GM21390 (cell line): ENCODE results near the gene SAMD4A.

Experiments
- ATAC-seq: cut with Tn5 transposase; IDR thresholded peaks from one replicate; pipeline ENCODE4 v1.9.1; 2021; ENCODE audit not compliant: unreplicated experiment

The SAMD4A gene

DNA sequence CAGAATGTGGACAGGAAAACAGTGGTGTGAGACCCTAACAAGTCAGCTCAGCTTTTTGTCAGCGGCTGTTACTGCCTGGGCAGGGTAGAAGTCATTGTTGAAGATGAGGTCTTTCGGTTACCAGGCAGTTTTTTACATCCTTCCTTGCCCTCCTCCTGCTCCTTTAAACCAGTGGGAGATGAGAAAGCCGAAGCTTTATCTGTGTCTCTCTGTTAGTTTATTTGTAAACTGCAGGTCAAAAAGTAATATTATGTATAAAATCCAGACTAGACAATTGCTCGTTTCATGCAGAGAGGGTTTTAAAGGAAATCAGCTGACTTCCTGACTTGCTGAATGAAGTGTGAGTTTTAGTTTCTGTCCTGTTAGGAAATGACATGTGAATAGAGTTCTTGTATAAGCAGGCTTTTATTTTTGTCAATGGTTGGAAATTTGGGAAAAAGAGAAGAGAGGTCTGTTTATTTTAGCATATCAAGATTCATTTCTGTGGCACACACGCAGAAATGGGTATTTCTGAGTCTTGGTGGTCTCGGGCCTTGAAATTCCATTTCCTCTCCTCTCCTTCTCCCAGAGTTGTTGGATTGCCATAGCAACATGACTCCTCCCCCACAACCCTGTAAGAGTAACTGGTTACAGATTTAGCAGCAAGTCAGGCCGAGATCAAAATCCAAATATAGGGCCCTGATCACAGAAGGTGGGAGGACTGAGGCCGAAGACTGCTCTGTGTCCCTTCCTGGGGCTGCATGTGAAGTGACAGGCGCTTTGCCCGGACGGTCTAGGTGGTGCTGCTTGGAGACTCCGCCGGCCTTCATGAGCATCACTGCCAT lies 60.8 kb downstream of the SAMD4A start:
- peak; percentile 79 for ATAC-seq

DNA sequence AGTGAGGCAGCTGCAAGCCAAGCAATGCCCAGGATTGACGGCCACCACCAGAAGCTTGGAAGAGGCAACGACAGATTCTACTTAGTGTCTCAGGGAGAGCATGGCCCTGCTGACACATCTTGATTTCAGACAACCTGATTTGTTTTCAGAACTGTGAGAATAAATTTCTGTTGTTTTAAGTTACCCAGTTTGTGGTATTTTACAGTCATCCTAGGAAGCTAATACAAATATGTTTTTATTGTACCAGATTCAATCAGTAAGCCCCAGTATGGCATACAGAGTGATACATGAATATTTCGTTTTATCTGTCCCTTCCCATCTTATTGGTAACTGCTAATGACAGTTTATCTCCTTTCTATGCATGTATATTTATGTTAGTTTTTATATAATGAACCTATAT lies 62.3 kb downstream of the SAMD4A start:
- ATAC-seq = no peak

DNA sequence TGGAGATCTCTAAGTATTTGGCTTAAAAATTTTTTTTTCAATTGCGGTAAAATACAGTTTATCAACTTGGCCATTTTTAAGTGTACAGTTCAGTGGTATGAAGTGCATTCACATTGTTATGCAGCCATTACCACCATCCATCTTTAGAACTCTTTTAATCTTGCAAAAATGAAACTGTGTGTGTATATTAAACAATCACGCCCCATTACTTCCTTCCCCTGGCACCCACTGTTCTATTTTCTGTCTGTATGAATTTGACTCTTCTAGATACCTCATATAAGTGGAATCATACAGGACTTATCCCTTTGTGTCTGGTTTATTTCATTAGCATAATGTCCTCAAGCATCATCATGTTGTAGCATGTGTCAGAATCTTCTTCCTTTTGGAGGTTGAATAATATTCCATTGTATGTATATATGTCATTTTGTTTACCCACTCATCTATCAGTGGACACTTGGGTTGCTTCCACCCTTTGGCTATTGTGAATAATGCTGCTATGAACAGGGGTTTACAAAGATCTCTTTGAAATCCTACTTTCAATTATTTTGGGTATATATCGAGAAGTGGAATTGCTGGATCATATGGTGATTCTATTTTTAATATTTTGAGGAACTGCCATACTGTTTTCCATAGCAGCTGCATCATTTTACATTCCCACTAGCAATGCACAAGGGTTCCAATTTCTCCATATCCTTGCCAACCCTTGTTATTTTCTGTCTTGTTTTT lies 62.9 kb downstream of the SAMD4A start:
- ATAC-seq = no peak

DNA sequence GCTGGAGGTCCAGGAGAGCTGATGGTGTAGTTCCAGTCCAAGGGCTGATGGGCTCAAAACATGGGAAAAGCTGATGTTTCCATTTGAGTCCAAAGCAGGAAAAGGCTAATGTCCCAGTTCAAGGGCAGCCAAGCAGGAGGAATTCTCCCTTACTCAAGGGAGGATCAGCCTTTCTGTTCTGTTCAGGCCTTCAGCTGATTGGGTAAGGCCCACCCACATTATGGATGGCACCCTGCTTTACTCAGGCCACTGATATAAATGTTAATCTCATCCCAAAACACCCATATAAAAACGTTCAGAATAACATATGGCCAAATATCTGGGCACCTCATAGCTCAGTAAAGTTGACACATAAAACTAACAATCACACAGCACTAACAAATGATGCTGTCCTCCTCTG lies 64.1 kb downstream of the SAMD4A start:
- no peak for ATAC-seq

DNA sequence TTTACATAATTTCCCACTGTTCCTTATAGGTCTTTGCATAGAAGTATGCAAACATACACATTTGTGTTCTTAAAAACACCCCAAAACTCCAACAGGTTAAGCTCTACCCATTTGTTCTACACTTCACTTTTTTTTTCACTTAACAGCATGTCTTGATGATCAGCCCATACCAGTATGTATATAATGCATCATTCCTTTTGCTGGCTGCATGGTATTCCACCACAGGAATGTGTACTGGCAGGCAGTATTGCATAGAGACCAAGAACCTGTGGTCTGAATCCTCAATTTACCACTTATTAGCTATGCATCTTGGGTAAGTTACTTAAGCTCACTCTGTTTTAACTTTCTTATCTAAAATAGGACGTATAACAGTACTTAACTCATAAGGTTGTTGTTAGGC lies 65.5 kb downstream of the SAMD4A start:
- ATAC-seq = no peak

DNA sequence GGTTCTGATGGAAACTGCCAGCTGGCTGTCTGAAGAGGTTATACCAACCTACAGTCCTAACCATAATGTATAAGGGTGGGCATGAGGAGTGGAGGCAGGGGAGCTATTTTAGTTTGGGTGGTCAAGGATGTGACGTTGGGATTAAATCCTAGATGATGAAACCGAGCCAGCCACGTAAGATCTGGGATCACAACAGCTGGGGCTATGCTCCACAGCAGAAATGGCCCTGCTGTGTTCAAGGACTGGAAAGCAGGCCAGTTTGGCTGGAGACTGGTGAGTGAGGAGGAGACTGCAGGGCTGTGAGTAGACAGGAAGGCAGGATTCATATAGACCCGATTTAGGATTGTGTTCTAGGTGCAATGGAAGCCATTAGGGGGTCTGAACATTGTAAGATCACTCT lies 66.1 kb downstream of the SAMD4A start:
- ATAC-seq = no peak

DNA sequence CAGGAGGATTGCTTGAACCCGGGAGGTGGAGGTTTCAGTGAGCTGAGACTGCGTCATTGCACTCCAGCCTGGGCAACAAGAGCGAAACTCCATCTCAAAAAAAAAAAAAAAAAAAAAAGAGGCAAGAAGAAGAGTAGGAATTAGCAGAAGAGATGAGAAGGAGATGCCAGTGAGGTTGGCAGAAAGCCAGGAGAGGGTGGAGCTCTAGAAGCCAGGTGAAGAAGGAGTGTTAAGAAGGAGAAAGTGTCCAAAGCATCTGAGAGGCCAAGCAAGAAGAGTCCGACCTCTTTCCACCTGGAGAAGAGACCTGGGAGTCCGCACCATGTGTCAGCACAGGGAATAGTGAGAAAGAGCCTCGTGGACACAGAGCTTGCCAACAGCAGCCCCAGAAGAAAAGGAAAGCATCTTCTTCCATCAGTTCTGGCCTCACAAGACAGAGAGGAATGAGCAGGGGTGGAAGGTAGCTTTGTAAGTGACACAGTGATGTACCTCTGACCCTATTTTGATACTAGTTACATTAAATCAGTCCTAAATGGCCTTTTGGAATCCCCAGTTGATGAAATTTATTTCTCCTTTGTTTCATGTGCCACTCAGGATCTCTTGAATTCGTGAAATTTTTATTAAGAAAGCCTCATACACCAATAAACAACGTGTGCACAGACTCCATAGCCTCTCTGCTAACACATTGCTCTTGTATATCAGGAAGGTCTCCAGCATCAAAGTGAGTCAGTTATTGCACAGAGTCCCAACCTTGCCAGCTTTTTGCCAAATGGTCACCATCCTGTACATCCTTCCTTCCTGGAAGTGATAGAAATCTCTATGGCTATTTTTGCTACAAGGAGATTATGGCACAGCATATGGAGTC lies 70.6 kb downstream of the SAMD4A start:
- no peak for ATAC-seq

DNA sequence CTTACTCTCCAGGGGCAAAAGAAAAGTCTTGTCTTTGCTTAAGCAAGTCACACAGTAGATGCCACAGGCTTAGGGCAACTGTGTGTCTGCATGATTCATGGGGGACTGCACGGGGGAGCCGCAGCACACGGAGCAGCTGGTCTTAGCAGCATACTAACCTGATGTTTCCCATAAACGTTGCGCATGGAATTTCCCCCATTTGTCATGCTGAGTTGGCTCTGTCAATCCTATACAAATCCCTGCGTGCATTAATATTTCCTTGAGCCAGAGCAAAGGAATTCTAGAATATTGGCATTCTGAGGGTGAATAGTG lies 71.2 kb downstream of the SAMD4A start:
- ATAC-seq = no peak

DNA sequence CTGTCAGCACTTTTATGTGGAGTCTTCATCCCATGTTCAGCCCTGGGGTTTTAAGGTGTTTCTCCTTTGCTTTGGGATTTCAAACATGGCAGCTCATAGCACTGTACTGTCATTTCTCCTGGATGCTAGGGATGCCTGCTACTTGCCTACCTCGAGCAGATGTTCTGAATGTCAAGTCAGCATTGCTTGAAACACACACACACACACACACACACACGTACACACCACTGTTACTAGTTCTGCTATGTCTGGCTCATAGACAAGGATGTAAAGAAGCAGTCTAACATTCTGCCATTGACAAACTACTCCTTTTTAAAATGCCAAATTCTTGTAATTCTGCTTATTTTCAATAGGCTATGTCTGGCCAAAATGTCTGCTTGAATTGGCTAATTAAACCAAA lies 72.7 kb downstream of the SAMD4A start:
- no peak for ATAC-seq

DNA sequence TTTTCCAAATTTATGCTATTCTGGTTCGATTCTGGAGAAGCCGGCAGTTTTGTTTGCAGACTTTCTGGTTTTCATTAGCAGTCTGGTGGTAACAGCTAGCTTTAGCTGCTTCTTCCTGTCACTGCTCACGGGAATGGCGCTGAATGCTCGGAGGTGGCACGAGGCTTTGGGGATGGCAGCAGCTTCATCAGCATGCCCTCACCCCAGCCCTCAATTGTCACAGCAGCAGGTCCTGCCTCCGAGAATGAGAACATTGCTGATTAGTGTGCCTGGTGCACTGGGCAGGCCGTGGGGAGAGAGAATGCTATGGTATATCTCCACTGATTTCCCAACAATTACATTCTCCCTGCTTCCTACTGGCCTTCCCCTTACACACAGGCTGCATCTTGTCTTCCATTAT lies 73.6 kb downstream of the SAMD4A start:
- no peak for ATAC-seq

DNA sequence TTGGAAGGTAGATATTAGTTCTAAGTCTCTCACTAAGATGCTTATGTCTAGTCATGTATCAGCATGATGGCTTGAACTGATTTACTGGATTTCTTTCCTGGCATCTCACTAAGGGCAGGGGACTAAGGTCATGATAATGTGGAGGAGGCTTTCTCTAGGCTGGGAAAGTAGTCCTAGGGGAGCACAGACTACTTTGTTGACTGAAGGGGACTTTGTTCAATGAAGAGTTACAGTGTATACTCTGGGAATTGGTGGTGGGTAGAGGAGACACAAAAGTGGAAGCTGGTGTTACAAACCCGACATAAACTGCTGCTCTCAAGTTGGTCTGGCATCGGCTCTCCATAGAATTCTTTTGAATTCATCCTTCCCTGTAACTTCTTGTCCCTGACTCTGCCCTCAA lies 75.2 kb downstream of the SAMD4A start:
- no peak for ATAC-seq

DNA sequence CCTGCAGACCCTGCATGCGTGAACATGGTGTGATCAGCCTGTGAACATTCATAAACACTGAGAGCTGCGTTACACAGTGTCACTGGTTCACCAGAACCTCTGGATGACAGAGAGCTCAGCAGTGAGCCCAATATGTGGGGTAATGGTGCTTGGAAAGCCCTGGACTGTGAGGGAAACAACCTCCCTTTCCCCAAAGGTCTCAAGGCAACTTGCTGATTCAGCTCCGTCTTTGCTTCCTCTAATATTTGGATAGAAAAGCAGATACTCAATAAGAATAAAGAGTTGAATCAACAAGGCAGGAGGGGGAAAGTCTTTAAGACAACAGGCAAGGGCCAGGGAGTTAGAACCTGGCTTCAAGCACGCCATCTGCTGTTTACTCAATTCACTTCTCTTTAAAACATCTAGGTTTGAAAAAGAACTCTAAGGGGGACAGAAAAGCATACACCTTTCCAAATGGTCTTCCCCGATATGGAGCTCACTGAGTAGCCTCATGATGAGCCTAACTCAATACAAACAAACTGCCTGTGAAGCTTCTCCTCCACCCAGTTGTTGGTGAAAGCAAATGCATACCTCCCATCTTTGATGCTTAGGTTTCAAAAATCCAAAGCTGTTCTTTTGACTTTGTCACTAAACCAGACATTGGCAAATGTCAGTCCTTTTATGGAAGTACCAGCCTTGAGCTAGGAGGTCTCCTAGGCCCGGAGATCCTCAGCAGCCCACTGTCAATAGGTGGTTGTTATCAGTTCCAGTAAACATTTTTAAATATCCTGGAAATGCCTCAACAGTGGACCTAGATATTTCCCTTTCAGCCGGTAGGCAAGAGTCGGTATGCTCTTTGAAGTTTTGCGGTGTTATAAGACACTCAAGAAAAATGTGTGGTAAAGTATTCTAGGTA lies 76.1 kb downstream of the SAMD4A start:
- no peak for ATAC-seq

DNA sequence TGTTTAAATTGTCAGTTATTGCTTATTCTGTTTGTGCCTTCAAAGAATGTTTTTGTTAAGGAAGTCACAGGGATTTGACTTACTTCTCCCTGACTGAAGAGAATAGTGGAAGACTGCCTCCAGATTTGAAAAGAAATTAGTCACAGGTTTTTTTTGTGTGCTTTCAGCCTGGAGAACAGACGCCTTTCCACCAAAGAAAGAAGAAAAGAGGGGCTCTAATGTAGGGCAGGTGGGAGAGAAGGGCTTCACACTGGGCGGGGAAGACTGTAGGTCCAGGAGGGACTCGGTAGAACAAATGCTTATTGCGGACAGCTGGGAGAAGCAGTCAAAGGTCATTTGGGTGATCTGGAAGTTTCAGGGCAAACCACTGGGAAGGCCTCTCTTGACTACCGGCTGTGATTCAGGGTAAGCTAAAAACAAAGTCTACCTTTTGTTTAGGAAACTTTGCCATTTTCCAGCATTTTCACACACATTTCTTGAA lies 76.8 kb downstream of the SAMD4A start:
- ATAC-seq = no peak

DNA sequence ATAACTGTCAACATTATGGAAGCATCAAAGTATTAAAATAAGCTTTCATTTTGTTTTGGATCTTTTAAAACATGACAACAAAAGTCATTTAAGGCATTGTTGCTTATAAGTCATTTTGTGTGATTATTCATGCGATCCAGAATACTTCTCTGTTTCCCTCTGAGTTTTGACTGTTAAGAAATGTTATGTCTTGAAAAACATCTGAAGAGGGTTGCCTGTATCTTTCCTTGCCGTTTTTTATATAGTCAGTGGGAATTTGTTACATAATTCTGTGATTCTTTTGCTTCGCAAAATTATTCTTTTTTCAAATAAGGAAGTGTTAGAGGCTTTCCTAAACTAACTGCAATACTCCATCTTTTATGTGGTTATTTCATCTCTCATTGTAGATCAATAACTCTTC lies 78.7 kb downstream of the SAMD4A start:
- ATAC-seq = no peak

DNA sequence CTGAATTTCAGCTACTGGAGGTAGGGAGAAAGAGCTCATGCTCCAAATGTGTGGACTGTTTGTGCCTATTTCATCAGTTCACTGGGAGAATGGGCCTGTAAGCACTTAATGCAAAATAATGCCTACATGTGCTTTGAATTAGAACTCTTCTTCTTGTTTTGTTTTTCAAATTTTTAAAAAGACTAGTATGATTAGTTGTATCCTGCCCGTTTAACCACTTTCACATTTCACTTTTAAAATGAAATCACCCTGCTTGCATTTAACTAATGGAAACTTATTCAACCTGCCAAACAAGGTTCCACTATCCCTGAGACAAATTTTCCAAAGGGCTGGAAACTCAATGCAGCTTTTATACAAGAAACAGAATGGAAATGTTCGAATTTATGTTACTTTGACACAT lies 79.7 kb downstream of the SAMD4A start:
- no peak for ATAC-seq

DNA sequence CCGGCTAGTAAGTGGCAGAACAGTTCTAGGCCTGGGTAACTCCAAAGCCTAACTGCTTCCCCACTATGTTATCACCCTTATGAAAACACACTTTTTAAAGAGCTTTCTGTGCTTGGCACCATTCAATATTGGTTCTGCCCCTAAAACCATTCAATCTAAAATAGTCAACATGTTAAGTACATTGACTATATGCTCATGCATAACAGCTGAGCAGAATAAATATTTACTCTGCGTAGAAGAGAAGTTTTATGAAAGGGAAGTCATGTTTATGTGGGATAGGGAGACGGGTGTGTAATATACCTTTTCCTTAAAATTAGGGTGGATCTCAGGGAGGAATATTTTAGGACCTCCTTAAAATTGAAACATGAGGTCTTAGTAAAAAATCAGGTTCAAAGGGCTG lies 80.5 kb downstream of the SAMD4A start:
- no peak for ATAC-seq

DNA sequence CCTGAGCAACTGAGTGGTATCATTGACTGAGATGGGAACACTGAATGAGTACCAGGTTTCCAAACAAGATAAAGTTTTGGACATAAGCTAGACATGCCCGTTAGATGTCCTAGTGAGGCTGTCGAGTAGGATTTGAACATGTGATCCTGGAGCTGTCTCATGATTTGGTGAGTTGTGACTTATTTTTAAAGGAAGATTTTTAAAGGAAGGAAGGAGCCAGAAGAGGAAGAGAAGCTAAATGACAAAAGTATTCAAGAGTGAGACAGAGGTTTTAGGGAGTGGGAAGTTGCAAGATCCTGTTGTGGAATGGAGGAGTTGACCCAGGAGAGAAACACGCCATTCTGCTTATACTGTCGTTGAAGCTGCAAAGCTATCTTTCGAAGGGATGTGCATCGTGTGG lies 82.1 kb downstream of the SAMD4A start:
- ATAC-seq = no peak

DNA sequence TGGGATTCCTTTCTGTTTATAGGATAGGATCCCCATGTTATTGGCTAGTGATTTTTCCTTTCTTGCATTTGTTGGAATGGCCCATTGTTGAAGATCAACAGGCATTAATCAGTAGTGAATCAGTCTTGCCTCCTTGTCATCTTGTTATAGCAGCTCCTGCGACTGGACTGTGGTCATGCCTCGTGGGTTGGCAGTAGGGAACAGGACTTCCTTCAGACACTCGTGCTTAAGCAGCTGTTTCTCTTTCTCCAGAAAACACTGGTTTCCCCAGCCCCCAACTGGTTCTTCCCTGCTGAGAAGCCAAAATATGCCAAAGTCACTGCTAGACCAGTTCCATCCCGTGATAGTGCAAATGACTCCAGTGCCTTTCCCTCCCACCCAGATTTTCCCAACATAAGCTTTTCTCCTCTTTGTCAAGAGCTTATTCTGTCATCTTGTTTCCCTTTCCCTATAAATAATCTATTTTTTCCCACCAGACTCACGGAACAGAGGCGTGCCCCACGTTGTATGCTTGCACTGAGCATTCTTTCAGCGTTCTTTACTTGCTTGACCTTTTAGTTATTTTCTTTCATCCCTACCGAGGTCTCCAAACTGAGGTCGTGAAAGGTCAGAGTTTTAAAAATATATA lies 83.5 kb downstream of the SAMD4A start:
- no peak for ATAC-seq

DNA sequence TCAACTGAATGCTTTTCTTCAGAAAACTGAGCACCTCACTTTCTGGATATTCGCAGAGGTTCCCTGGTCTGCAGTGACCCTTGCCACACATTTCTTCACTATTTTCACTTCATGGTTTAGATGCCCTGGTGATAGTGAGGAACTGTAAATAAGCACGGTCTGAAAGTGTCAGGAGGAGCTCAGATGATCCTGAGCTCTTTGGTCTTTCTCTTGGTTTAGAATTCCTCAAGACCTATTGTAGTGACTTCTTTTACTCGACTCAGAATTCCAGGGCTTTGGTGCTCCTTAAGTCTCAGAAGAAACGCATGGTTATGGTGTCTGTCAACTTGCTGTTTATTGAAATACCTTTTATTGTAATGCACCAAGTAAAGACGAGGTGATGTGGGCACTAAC lies 84.0 kb downstream of the SAMD4A start:
- ATAC-seq = no peak

DNA sequence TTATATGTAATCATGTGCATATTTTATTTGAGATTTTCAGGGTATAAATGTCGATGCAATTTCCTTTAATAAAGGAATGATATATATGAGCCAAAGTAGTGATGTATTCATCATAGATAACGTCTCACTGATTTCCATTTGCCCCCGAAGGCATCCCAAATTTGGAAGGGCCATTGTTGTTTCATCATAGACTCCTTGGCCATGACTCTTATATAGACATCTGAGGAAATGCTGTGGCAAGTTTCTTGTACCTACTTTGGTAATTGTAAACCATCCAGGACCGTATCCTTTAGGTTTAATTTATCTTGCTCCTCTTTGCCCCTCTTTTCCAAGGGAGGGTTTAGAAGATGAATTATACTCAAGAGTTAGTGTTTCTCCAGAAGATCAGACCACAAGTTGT lies 84.7 kb downstream of the SAMD4A start:
- ATAC-seq = no peak
